Aorta (tissue), 5 donors: Measurements from ENCODE around the gene ERGIC2. TPM values are rescaled to one million over a fixed set of nuclear protein-coding genes. Genes with fewer than 3 reads are reported as not detected.
"Not testable (repeated sequence)": the region's sequence is repeated elsewhere in the genome, so short reads cannot be mapped to it uniquely, and the experiment has no call there.

Experiments
- ATAC-seq: fragments of 200-7000 bp; cut with Tn5 transposase; one replicate; pipeline ENCODE4 v1.9.1; 2022; ENCODE audit warnings: moderate library complexity; ENCODE audit not compliant: low FRiP score
- DNase-seq, 2 donors: peaks; one replicate each; pipeline ENCODE4 v3.0.0-alpha.2; 2020
- H3K27ac ChIP-seq, 2 donors: one replicate each; pipeline ENCODE4 v1.5.1; 2013; ENCODE audit warnings: low read length in 2 of 2, mild to moderate bottlenecking in 2 of 2, moderate library complexity in 2 of 2, control low read depth in 1 of 2, inconsistent platforms in 1 of 2, low read depth in 1 of 2
- H3K27me3 ChIP-seq, 2 donors: one replicate each; pipeline ENCODE4 v1.6.1; 2013; ENCODE audit warnings: control low read depth in 1 of 2, low read length in 1 of 2, mild to moderate bottlenecking in 1 of 2, moderate library complexity in 1 of 2; ENCODE audit not compliant: insufficient read depth in 2 of 2, control insufficient read depth in 1 of 2
- H3K36me3 ChIP-seq, 2 donors: one replicate each; pipeline ENCODE4 v1.6.1; 2013; ENCODE audit warnings: control low read depth in 1 of 2, low read length in 1 of 2, mild to moderate bottlenecking in 1 of 2; ENCODE audit not compliant: insufficient read depth in 2 of 2, control insufficient read depth in 1 of 2
- H3K4me1 ChIP-seq, 2 donors: one replicate each; pipeline ENCODE4 v1.6.1; 2013; ENCODE audit warnings: low read length in 2 of 2, control low read depth in 1 of 2, mild to moderate bottlenecking in 1 of 2, moderate library complexity in 1 of 2; ENCODE audit not compliant: insufficient read depth in 2 of 2, control insufficient read depth in 1 of 2
- H3K4me3 ChIP-seq, 2 donors: one replicate each; pipeline ENCODE4 v1.5.1; 2013; ENCODE audit warnings: low read length in 2 of 2, control low read depth in 1 of 2, mild to moderate bottlenecking in 1 of 2
- H3K9me3 ChIP-seq: one replicate; pipeline ENCODE4 v1.6.1; 2013; ENCODE audit warnings: mild to moderate bottlenecking, low read length; ENCODE audit not compliant: control insufficient read depth
- WGBS, 2 donors: extraction: QIAGEN DNeasy Blood & Tissue Kit; methylation state at CpG; one replicate each; pipeline ENCODE4 v1.1.7; 2013; 5-methylcytosine and 5-hydroxymethylcytosine counted together
- intact Hi-C, 2 donors: fragments of 100-400 bp; cut with DNase I; formaldehyde crosslinking; loops; one replicate each; pipeline versions ENCODE4 v1.14.2 to v1.15.0; 2022
- polyA plus RNA-seq, 2 donors: library from polyadenylated mRNA; stranded (reverse); fragments of 200-250 nt; gene quantifications; one replicate each; pipeline ENCODE4 v1.2.3, GENCODE V29; 2013
- total RNA-seq, 2 donors: library from RNA; stranded (reverse); fragmentation: NEBNext Ultra II Directional; extraction: Animal tissue kit (Norgen Biotek cat#: 25700); gene quantifications; one replicate each; pipeline ENCODE4 v1.2.1, GENCODE V29; 2021
- donor health status: healthy with polysubstance abuse.
- donor health status: Bipolar disorder and iron deficiency.
- donor health status: DM: no; HTN: no; CAD: no.
- donor health status: DM: no; HTN: no; CAD: no.
- donor health status: DM: yes; HTN: yes; CAD: no.

Gene ERGIC2
- total and polyA plus RNA-seq, 4 donors: 63.9 to 118 (median 65.0) TPM

GRCh38 chr12:29304388-29304787, 76.6 kb downstream of the ERGIC2 start:
- Histone ChIP-seq H3K9me3 (no peaks in the 10 kb centered on the region), H3K27me3 (no peaks in the 10 kb centered on the region), H3K4me1 (no peaks in the 10 kb centered on the region), H3K4me3 (no peak overlapping the region), H3K36me3 (no peaks in the 10 kb centered on the region), H3K27ac (no peak overlapping the region)
- DNase-seq (no peak), ATAC-seq (no peak)
- intact Hi-C loops: no loop called here

- WGBS, 2 donors: 73 to 82% methylated on average over 3 of the region's 3 CpGs
Observed at GRCh38 chr12:29301114-29301513, 79.9 kb downstream of the ERGIC2 start.

GRCh38 chr12:29299633-29300032, 81.3 kb downstream of the ERGIC2 start:
- Histone ChIP-seq H3K4me1 (no peaks in the 10 kb centered on the region), H3K9me3 (no peaks in the 10 kb centered on the region), H3K27ac (no peak overlapping the region), H3K27me3 (no peaks in the 10 kb centered on the region), H3K4me3 (no peak overlapping the region), H3K36me3 (no peaks in the 10 kb centered on the region)
- intact Hi-C loops: no loop called here
- DNase-seq: no peak
- ATAC-seq: no peak
- 69 to 95% methylated on average over 2 of the region's 2 CpGs for WGBS, 2 donors

More at GRCh38 chr12:29301114-29301513, 79.9 kb downstream of the ERGIC2 start:
- intact Hi-C loops: no loop called here
- Histone ChIP-seq H3K4me1 (no peaks in the 10 kb centered on the region), H3K27ac (no peak overlapping the region), H3K27me3 (no peaks in the 10 kb centered on the region), H3K4me3 (no peak overlapping the region), H3K9me3 (no peaks in the 10 kb centered on the region), H3K36me3 (no peaks in the 10 kb centered on the region)
- no peak for ATAC-seq
- no peak for DNase-seq

- 97% methylated on average over 3 of the region's 3 CpGs for WGBS, 2 donors
- no peak for ATAC-seq
Observed at GRCh38 chr12:29291226-29291625, 89.7 kb downstream of the ERGIC2 start.

GRCh38 chr12:29290475-29290874, 90.5 kb downstream of the ERGIC2 start:
- H3K36me3 ChIP-seq, H3K27me3 ChIP-seq, H3K4me1 ChIP-seq, ATAC-seq, H3K27ac ChIP-seq, DNase-seq, H3K9me3 ChIP-seq, H3K4me3 ChIP-seq, intact Hi-C loops: not testable (repeated sequence)

More at GRCh38 chr12:29291226-29291625, 89.7 kb downstream of the ERGIC2 start:
- H3K9me3 ChIP-seq: no peaks in the 10 kb centered on the region
- no peak overlapping the region for H3K27ac ChIP-seq
- H3K27me3 ChIP-seq: no peaks in the 10 kb centered on the region
- DNase-seq: no peak
- no peak overlapping the region for H3K4me3 ChIP-seq
- H3K4me1 ChIP-seq: no peaks in the 10 kb centered on the region
- intact Hi-C loops: no loop called here
- H3K36me3 ChIP-seq: no peaks in the 10 kb centered on the region

GRCh38 chr12:29288031-29288430, 92.9 kb downstream of the ERGIC2 start:
- H3K36me3 ChIP-seq: no peaks in the 10 kb centered on the region
- no peak overlapping the region for H3K27ac ChIP-seq
- ATAC-seq (no peak), DNase-seq (no peak)
- H3K4me3 ChIP-seq: no peak overlapping the region
- no peaks in the 10 kb centered on the region for H3K4me1 ChIP-seq
- no peaks in the 10 kb centered on the region for H3K9me3 ChIP-seq
- intact Hi-C loops: no loop called here
- H3K27me3 ChIP-seq: no peaks in the 10 kb centered on the region

GRCh38 chr12:29287622-29288021, 93.3 kb downstream of the ERGIC2 start:
- intact Hi-C loops: no loop called here
- no peak for ATAC-seq
- Histone ChIP-seq H3K27ac (no peak overlapping the region), H3K27me3 (no peaks in the 10 kb centered on the region), H3K9me3 (no peaks in the 10 kb centered on the region), H3K36me3 (no peaks in the 10 kb centered on the region), H3K4me1 (no peaks in the 10 kb centered on the region), H3K4me3 (no peak overlapping the region)
- DNase-seq: no peak
- 65 to 74% methylated on average over 1 of the region's 1 CpG for WGBS, 2 donors

Other genes starting within 250 kb of the ERGIC2 start
- gene FAR2, start 231.9 kb downstream of the ERGIC2 start, total RNA-seq: 10 to 100 TPM; 11.5 to 12.2 TPM
- gene FAR2, start 231.9 kb downstream of the ERGIC2 start, polyA plus RNA-seq: 1 to 10 TPM; 1.9 to 8.3 TPM
- gene OVCH1, start 116.5 kb upstream of the ERGIC2 start, total RNA-seq: 1 to 10 TPM; 1.0 to 1.5 TPM
- gene OVCH1, start 116.5 kb upstream of the ERGIC2 start, polyA plus RNA-seq: under 1 TPM; 0.31 to 0.38 TPM